HG03439 (cell line): ENCODE data around the gene ME3.

ENCODE experiments used
- ATAC-seq: cut with Tn5 transposase; IDR thresholded peaks from one replicate; pipeline ENCODE4 v1.9.1; 2021; ENCODE audit warnings: mild to moderate bottlenecking, moderate library complexity; ENCODE audit not compliant: unreplicated experiment

Gene ME3

GRCh38 chr11:86398106-86398505, 274.3 kb downstream of the ME3 start:
- ATAC-seq = no peak

GRCh38 chr11:86397351-86397750, 275.1 kb downstream of the ME3 start:
- no peak for ATAC-seq

GRCh38 chr11:86396396-86396795, 276.0 kb downstream of the ME3 start:
- no peak for ATAC-seq

GRCh38 chr11:86395061-86395551, 277.3 kb downstream of the ME3 start:
- ATAC-seq = no peak
